ENCODE data around the gene AMTN. TPM values are rescaled to one million over a fixed set of nuclear protein-coding genes. Genes with fewer than 3 reads are reported as not detected.
A peak's percentile ranks its signal among the peaks of the same experiment; 100 is the strongest.

AMTN gene
- total RNA-seq, 1 donor from 2014 or later: not detected

GRCh38 chr4:70504733-70505132 is 13.6 kb upstream of the AMTN start:
- H3K9me3 Mint-ChIP-seq (ENCODE audit: low read depth): no peaks in the 10 kb centered on the region
- H3K27me3 Mint-ChIP-seq (ENCODE audit: low read depth): peaks cover 1% of the 10 kb centered on the region
- no peaks in the 10 kb centered on the region for H3K4me1 Mint-ChIP-seq (ENCODE audit: low read depth)
- no peak overlapping the region for H3K4me3 Mint-ChIP-seq (ENCODE audit: unreplicated experiment)
- H3K36me3 Mint-ChIP-seq (ENCODE audit: low read depth): no peaks in the 10 kb centered on the region
- no peak for DNase-seq (ENCODE audit: low spot score)
- TF ChIP-seq, protein P1, sequence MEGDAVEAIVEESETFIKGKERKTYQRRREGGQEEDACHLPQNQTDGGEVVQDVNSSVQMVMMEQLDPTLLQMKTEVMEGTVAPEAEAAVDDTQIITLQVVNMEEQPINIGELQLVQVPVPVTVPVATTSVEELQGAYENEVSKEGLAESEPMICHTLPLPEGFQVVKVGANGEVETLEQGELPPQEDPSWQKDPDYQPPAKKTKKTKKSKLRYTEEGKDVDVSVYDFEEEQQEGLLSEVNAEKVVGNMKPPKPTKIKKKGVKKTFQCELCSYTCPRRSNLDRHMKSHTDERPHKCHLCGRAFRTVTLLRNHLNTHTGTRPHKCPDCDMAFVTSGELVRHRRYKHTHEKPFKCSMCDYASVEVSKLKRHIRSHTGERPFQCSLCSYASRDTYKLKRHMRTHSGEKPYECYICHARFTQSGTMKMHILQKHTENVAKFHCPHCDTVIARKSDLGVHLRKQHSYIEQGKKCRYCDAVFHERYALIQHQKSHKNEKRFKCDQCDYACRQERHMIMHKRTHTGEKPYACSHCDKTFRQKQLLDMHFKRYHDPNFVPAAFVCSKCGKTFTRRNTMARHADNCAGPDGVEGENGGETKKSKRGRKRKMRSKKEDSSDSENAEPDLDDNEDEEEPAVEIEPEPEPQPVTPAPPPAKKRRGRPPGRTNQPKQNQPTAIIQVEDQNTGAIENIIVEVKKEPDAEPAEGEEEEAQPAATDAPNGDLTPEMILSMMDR (IDR thresholded peaks at IDR 0.05): no peak
- H3K27ac Mint-ChIP-seq (ENCODE audit: unreplicated experiment): no peak overlapping the region

- Mint-ChIP-seq H3K4me1 (ENCODE audit: low read depth) (no peaks in the 10 kb centered on the region), H3K4me3 (ENCODE audit: unreplicated experiment) (no peak overlapping the region), H3K36me3 (ENCODE audit: low read depth) (no peaks in the 10 kb centered on the region), H3K27me3 (ENCODE audit: low read depth) (peaks cover 1% of the 10 kb centered on the region), H3K9me3 (ENCODE audit: low read depth) (no peaks in the 10 kb centered on the region), H3K27ac (ENCODE audit: unreplicated experiment) (no peak overlapping the region)
- no peak for DNase-seq (ENCODE audit: low spot score)
- TF ChIP-seq, protein P1 (IDR thresholded peaks at IDR 0.05): peak; percentile 92
Observed at GRCh38 chr4:70505151-70505748, 13.1 kb upstream of the AMTN start.

- Mint-ChIP-seq H3K36me3 (ENCODE audit: low read depth) (no peaks in the 10 kb centered on the region), H3K27ac (ENCODE audit: unreplicated experiment) (no peak overlapping the region), H3K4me1 (ENCODE audit: low read depth) (no peaks in the 10 kb centered on the region), H3K27me3 (ENCODE audit: low read depth) (peaks cover 6% of the 10 kb centered on the region), H3K9me3 (ENCODE audit: low read depth) (no peaks in the 10 kb centered on the region), H3K4me3 (ENCODE audit: unreplicated experiment) (no peak overlapping the region)
- DNase-seq (ENCODE audit: low spot score): no peak
- TF ChIP-seq, protein P1 (IDR thresholded peaks at IDR 0.05): no peak
Observed at GRCh38 chr4:70508801-70509200, 9.6 kb upstream of the AMTN start.

DNA sequence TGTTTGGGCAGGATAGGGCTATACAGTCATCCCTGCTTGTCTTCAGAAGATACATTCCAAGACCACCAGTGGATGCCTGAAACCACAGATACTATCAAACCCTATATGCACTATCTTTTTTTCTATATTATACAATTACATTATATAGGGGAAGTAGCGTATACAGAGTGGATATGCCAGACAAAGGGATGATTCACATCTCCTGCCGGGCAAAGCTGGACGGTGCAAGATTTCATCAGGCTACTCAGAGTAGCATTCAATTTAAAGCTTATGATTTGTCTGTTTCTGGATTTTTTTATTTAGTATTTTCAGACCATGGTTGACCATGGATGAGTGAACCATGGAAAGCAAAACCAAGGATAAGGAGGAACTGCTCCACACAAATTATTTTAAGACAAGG is 7.0 kb upstream of the AMTN start:
- Mint-ChIP-seq H3K27ac (ENCODE audit: unreplicated experiment) (no peak overlapping the region), H3K9me3 (ENCODE audit: low read depth) (no peaks in the 10 kb centered on the region), H3K36me3 (ENCODE audit: low read depth) (no peaks in the 10 kb centered on the region), H3K4me3 (ENCODE audit: unreplicated experiment) (no peak overlapping the region), H3K27me3 (ENCODE audit: low read depth) (peaks cover 6% of the 10 kb centered on the region), H3K4me1 (ENCODE audit: low read depth) (peaks cover 7% of the 10 kb centered on the region)
- TF ChIP-seq, protein P1 (IDR thresholded peaks at IDR 0.05): no peak
- DNase-seq (ENCODE audit: low spot score): no peak

- TF ChIP-seq, protein P1 (IDR thresholded peaks at IDR 0.05): no peak
- no peak for DNase-seq (ENCODE audit: low spot score)
- Mint-ChIP-seq H3K36me3 (ENCODE audit: low read depth) (no peaks in the 10 kb centered on the region), H3K27ac (ENCODE audit: unreplicated experiment) (peak overlapping the region; percentile 24), H3K4me3 (ENCODE audit: unreplicated experiment) (no peak overlapping the region), H3K4me1 (ENCODE audit: low read depth) (peaks cover 11% of the 10 kb centered on the region), H3K27me3 (ENCODE audit: low read depth) (peaks cover 6% of the 10 kb centered on the region), H3K9me3 (ENCODE audit: low read depth) (no peaks in the 10 kb centered on the region)
Observed at GRCh38 chr4:70515367-70516250, 2.8 kb upstream of the AMTN start.
